Measurements from ENCODE around the gene AATK.

The AATK gene

DNA sequence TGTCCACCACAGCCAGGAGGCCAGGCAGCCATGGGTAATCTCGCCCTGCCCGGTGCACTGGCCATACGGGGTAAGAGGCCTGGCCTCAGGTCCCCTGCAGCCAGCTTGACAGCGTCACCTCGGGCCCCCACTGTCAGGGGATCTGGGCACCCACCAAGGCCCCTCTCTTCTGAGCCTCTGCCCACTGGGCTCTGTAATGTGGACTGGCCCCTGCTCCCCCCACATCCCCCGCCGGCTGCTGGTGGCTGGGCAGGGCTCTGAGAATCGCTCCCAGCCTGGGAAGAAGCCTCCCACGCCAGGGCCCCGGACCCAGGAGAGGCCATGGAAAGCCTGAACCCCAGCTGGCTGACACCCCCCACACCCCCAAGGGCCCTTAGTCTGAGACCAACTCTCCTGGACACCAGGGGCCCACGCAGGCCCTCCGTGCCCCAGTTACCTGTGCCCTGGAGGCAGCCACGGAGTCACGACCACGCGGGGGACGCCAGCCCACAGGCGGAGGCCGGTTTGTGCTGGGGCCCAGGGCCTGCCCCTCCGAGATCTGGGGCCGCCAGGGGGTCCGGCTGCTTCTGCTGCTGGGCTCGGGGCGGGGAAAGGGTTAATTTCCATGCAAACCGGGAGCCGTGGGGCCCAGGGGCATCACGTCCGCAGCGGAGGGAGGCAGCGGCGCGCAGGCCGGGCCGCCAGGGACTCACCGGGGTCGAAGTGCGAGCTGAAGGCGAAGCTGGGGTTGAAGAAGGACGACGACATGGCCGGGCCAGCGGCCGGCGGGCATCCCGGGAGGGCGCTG, 582 bp downstream of the AATK start, which contains the start of gene PVALEF:
Gene PVALEF, plus strand, starts transcription at position 262 of the 787 bp plus-strand sequence. CDS start 15,720 bp downstream, outside the sequence.
- DNase-seq (ENCODE audit: low read depth), result no peak
- TF ChIP-seq, protein P1, sequence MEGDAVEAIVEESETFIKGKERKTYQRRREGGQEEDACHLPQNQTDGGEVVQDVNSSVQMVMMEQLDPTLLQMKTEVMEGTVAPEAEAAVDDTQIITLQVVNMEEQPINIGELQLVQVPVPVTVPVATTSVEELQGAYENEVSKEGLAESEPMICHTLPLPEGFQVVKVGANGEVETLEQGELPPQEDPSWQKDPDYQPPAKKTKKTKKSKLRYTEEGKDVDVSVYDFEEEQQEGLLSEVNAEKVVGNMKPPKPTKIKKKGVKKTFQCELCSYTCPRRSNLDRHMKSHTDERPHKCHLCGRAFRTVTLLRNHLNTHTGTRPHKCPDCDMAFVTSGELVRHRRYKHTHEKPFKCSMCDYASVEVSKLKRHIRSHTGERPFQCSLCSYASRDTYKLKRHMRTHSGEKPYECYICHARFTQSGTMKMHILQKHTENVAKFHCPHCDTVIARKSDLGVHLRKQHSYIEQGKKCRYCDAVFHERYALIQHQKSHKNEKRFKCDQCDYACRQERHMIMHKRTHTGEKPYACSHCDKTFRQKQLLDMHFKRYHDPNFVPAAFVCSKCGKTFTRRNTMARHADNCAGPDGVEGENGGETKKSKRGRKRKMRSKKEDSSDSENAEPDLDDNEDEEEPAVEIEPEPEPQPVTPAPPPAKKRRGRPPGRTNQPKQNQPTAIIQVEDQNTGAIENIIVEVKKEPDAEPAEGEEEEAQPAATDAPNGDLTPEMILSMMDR (conservative IDR thresholded peaks at IDR 0.05; ENCODE audit: low read length), result no peak
- no peak within 1 kb of the TSS for H3K4me3 ChIP-seq (ENCODE audit: low read length)

DNA sequence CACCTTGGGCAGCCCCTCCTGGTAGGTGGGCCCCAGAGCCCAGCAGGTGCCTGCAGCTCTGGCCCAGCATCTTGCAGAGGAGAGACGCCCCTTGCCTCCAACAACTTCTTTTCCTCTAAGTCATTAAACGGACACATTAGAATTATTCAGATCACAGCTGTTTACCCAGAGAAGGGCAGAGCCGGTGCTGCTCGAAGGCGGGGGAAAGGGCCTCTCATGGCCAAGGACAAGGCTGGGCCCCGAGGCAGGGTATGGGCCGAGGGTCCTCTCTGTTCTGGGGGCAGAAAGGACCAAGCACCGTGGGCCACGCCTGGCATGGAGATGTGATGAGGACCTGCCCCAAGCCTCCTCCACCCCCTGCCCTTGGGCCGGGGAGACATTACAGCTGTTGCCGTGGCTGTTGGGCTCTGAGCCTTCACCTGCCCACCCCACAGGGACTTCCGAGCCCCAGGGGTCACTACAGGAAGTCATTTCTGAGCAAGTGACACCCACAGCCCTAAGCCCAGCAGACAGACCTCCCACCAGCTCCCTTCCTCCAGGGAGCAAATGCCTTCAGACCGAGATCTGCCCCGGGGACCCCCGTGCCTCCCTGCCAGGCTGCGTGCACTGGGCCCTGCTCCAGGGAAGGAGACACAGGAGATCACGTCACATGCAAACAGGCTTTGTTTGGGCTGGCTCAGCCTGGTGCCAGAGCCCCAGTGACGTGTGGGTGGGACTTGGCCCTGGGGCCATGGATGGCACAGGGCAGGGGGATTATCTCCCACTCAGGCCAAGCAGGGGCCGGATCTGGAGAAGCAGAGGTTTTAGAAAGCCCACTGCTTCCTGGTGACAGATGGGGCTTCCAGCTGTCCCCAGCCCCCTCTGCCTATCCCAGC, 1.4 kb downstream of the AATK start:
- no peak for DNase-seq (ENCODE audit: low read depth)
- H3K4me3 ChIP-seq (ENCODE audit: low read length), result no peak overlapping the region
- TF ChIP-seq, protein P1 (conservative IDR thresholded peaks at IDR 0.05; ENCODE audit: low read length), result no peak

- TF ChIP-seq, protein P1 (conservative IDR thresholded peaks at IDR 0.05; ENCODE audit: low read length), result no peak
- DNase-seq (ENCODE audit: low read depth), result no peak
- H3K4me3 ChIP-seq (ENCODE audit: low read length), result no peak overlapping the region
Measured at GRCh38 chr17:81163703-81164370, 2.2 kb downstream of the AATK start.

DNA sequence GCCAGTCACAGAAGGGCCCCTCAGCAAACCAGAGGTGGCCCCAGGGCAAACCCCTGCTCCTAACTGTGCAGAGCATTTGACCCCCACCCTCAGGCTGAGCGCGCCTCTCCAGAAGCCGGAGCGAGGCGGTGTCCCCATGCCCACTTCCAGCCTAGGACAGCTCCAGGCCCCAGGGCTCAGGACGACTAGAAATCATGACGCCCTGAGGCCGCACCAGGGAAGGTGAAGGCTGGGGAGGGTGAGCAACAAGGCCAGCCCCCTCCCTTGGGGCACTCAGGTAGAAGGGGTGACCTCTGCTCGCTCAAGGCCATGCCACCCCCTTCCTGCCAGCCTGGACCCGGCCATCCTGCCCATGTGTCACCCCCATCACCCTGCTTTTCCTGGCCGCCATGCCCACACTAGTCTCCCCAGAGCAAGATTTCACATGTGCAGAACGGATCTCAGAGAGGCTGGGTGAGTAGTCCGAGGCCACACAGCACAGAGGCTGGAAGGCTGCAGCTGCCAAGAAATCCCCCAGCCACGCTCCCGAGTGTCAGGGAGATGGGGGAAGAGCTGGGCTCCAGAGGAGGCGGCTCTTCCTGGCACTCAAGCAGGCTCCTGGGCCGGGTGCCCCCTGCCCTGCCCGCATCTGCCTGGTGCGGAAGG, 2.8 kb downstream of the AATK start:
- no peak for DNase-seq (ENCODE audit: low read depth)
- TF ChIP-seq, protein P1 (conservative IDR thresholded peaks at IDR 0.05; ENCODE audit: low read length), result no peak
- no peak overlapping the region for H3K4me3 ChIP-seq (ENCODE audit: low read length)

GRCh38 chr17:81162491-81162890, 3.5 kb downstream of the AATK start:
- H3K4me3 ChIP-seq (ENCODE audit: low read length), result no peak overlapping the region
- TF ChIP-seq, protein P1 (conservative IDR thresholded peaks at IDR 0.05; ENCODE audit: low read length), result no peak
- DNase-seq (ENCODE audit: low read depth), result no peak

GRCh38 chr17:81161972-81162371, 4.0 kb downstream of the AATK start:
- TF ChIP-seq, protein P1 (conservative IDR thresholded peaks at IDR 0.05; ENCODE audit: low read length), result no peak

More at GRCh38 chr17:81161972-81162371, 4.0 kb downstream of the AATK start:
- H3K4me3 ChIP-seq (ENCODE audit: low read length), result no peak overlapping the region
- no peak for DNase-seq (ENCODE audit: low read depth)
